HUDEP-2 (cell line): ENCODE measurements around the gene CDH4.

ENCODE experiments used
- DNase-seq, 76 experiments: peaks; one replicate each; lab custom pipeline; 2025; ENCODE audit not compliant: unreplicated experiment in 76 of 76; lab: John Stamatoyannopoulos, UW

CDH4 gene

DNA sequence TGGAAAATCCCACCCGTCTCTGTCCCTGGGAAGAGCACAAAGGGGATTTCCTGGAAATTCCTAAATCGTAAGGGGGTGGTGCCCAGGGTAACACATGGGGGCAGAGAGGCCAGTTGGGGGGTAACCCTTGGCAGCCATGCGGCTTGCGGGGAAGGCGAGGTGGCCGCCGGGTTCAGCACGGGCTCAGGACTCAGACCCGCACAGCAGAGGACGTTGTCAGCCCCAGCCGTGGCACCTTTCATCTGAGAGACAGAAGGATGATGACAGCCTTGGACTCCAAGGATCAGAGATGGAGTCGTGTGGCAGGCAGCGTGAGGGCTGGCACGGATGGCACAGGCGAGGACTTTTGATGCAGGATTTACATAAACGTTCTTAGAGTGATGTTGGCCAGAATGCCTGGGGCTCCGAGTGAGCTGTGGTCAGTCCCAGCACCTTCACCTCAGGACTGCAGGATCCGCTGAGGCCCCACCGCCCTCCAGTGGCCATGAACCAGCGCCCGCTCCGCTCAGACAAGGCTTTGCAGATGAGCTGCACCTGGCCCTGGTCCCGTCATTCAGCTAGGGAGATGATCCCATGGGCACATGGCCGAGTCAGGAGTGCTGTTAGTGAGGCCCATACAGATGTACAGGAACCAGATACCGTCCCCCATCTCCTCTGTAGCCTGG lies 623.3 kb downstream of the CDH4 start:
- no peak for DNase-seq

DNA sequence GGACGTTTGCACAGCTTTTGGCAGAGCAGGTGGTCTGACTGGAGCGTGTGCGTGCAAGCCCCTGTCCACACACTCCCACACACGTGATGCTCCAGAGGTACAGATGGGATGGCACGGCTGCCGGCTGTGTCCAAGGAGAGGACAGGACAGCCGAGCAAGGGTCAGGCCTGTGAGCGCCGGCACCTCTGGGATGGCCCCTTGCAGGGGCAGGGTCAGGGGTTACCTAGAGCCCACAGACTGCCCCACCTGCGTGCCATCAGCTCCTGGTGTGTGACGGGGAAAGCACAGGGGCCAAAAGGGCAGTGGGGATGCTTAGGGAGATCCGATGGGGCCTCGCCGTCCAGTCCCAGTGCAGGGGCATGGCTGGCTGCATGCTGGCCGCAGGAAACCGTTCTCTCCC lies 623.9 kb downstream of the CDH4 start:
- no peak for DNase-seq

DNA sequence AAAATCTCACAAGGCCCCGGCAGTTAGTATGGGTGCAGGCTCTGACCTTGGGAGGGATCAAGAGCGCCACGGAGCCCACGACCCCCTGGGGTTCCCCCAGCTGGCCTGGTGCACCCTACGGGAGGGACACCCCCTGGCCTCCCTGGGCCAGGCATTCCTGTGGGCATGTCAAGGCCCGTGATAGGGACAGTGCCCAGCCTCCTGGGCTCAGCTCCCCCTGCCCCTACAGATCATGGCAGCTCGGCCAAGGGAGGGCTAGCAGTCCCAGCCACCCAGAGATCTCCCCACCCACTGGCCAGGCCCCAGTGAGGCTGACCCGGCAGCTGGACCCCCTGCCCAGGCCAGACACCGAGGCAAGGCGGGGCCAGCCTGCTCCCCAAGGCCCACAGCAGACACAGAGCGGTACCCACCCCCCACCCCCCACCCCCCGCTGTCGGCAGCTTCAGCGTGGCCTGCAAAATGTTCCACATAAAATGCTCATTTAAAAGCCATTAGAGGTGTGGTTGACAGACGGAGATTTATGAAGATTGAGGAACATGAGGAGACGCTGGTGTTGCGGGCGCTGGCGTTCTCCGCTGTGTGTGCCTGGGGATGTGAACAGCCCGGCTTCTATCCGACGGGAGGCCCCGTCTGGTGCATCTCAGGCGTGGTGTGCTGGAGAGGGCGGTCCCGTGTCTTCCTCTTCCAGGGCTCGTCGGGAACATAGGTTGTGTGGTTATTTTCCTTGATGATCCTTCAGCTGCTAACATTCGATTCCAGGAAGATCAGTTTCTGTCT lies 625.1 kb downstream of the CDH4 start:
- DNase-seq, result no peak

DNA sequence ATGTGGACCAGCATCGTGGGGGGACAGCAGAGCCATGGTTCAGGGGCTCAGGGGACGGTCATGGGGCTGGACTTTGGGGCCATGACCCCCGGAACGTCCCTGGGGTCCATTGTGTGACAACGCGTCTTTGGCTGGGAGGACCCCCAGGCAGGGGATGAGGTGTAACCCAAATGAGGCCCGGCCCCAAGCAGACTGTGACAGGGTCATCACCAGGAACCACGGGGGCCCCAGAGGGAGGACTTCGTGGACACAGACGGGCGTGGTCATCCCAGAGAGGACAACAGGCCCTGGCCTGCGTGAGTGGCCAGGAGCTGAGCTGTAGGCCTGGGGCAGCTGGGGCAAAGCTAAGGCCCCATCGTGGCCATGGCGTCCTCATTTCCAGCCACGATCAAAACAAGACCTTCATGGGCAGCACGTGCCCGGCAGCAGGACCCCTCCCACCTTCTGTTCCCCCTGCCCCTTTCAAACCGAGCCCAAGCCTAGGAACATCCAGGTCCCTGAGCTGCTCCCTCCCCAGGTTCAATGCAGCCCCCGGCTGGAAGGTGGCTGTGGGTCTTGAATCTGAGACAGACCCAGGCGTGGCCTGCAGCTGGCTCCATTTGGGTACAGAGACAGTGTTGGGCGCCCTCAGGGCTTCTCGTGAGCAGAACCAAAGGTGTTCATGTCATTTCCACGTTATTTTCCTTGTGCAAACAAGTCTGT lies 625.9 kb downstream of the CDH4 start:
- no peak for DNase-seq

DNA sequence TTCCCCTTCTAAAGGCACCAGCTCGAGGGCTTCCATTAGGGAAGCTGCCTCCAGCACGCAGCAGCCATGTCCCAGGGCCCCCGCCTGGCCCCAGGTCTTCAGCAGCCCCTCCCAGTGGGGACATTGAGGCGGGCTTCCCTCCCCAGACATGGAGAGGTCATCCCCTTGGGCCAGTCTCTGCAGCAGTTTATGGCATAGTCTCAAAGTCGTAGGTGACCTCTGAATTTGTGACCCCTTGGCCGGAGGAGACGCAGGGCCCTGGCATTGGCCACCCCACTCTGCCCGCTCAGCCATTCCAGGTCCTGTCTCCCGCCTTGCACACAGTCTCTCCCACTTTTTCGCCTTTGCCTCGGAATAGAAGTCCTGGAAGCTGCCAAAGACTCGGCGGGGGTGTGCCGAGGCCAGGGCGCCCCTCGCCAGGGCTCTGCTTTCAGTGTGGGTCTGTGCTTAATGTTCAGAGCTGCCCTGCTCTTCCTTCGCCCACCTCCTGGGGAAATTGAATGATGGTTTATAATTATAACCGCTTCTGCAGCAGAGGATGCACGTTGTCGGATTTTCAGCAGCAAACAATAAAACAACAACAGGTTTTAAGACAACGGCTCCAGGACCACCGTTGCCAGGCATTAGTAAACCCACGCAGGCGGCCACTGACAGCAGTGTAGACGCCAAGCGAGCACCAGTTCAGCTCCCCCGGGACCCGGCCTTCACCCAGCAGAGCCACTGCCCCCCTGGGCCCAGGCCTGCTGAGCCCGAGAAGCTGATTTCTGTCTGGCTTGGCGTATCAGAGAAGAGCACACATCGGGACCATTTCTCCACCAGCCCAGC lies 626.6 kb downstream of the CDH4 start:
- DNase-seq, result no peak

DNA sequence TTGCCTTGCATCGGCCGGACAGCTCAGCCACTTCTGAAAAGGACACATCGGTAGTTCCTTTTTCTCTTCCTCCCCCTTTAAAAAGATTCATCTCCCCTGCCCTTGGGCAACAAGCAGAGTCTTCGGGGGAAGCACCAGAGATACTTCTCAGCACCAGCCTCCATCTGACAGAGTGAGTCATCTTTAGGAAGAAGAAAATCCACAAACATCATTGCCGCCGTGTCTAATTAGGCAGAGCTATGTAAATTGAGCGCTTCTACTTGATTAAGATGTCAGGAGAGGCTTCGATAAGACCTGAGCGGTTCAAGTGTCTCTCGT lies 627.2 kb downstream of the CDH4 start:
- no peak for DNase-seq

DNA sequence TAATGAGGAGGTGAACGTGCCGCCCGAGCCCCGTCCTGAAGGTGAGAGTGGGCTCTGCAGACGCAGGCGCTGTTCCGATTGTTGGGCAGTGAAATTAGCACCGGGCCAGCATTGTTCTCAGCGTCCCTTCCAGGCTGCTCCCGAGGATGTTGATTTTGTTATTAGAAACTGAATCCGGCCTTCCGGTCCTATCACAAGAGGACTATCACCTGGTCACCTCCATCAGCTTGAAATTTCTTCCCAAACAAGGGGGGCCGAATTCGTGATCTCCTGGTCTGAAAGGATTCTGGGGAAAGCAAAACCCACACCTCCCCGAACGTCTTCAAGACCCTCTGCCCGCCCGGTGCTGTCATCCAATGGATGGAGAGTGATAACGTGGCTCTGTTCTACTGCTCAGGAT lies 627.6 kb downstream of the CDH4 start:
- DNase-seq, result no peak

DNA sequence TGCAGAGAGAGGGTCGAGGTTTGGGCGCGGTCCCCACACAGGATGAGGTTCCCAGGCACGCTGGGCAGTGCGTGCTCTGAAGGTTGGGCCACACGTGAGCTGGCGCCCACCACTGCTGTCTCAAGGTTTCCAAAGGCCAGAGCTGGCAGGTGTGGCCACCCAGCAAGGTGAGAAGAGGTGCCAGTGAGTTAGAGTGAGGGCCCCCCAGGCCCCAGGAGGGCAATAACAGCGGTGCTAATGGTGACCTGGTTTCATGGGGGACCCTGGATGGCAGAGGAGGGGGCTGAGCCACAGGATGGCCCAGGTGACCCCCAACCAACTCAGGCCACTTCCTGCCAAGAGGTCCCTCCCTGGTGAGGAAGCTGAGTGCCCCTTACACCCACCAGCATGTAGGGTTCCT lies 628.6 kb downstream of the CDH4 start:
- no peak for DNase-seq

DNA sequence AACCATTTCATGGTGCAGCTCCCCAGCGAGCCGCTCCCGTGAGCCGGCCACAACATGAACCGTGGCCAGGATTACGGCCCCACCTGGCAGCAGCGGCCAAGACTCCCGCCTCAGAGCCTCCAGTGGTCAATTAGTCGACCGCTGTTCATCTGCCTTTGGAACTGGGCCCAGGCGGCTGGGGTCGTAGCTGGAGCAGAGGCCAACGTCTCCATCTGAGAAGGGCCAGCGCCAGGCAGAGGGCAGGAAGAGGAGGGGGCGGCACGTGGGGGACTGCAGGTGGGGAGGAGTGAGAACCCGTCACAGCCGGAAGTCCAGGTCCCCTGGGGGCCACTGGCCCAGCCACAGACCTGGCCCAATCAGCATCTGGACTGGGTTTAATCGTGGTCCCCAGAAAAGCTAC lies 629.4 kb downstream of the CDH4 start:
- DNase-seq, result no peak

DNA sequence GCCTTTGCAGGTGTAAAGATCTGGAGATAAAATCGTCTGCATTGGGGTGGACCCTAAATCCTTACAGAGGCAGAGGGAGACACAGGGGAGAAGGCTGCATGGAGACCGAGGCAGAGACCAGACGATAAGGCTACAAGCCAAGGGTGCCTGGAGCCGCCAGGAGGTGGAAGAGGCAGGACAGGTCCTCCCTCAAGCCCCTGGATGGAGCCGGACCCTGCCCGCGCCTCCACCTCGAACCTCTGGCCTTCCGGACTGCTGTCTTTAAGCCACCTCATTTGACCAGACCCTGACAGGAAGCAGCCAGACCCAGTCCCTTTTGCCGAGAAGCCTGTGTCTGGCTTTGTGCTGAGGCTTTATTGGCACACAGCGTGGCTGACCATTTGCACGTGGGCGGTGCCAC lies 629.8 kb downstream of the CDH4 start:
- DNase-seq, result no peak

DNA sequence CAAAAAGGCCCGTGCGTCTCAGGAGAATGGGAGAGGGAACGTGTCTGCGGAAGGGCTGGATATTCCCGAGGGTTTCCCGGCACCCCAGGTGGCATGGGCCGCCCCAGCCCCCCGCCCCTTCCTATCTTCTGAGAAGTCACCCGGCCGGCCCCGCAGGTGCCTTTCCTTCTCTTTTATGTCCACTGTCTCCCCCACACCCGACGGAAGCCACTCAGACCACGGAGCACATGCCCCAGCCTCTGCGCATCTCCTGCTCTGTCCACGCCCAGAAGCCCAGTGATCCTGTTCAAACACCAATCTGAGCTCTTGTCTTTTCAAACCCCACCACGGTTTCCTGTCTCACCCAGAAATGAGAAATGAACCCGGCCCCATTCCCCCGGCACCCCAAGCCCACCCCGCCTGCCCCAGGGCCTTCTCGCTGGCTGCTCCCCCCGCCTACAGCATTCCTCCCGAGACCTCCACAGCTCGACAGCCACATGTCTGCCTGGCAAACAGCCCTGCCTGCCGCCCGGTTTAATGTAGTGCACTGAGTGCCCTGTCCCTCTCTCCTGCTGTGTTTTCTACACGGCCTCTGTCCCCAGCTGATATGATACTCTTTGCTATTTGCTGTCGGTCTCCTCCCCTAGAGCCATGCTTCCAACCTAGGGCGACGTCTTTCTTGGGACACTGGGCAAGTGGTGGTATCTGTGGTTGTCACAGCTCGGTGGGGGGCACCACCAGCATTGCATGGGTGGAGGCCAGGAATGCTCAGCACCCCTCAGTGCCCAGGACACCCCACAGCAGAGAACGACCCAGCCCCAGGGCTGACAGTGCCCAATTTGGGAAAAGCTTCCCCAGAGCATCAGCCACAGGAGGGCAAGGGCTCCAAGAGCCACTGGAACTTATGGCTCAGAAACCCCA lies 630.9 kb downstream of the CDH4 start:
- DNase-seq, result no peak

DNA sequence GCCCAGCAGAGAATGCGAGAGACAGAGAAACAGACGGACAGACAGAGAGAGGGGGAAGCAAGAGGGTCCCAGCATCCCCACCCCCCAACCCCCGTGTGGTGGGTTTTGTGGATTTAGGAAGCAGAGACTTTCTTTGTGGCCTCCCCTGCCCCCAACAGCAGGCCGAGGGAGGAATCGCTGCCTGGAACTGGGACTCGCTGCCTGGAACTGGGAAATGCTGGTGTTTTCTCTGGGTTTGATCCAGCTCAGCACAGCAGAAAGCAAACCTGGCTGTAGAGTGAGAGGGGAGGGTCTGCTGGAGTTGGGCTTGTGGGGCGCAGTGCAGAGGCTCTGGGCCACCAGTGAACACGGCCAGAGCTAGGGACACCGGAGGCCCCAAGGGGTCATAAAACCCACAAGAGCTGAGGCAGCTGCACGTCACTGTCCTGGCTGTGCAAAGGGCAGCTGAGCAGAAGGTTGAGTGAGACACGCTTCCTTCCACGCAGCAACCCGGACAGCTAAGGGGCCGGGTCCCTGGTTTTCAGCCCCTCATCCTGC lies 631.9 kb downstream of the CDH4 start:
- no peak for DNase-seq

DNA sequence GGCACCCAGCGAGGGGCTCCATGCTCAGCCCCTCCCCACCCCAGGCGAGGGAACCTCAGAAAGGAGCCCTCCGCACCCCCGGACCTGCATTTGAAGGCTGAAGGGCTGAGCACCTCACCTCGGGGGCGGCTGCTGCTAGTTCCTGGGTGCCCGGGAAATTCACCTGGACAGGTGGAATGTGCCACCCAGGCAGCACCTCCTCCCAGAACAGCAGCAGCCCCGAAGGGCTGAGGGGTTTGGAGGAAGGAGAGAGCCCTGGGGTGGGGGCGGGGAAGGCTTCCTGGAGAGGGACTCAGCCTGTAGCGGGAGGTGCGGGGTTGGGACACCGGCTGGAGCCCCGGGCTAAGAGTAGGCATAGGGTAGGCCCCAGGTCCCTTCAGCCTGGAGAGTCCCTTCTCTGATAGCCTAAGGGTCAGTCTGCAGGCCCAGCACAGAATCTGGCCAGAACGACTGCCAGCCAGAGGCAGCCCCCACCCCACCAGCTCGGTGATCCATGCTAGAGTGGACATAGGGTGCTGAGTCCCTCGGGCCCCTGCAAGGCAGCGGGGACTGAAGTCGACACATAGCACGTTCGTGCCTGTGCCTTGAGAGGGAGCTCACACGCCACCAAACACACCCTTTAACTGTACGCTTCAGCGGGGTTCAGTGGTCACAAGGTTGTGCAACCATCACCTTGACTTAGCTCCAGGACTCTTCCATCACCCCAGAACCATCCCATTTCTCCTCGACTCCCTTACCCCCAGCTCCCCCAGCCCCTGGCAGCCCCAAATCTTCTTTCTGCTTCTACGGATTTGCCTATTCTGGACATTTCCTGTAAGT lies 632.7 kb downstream of the CDH4 start:
- no peak for DNase-seq

DNA sequence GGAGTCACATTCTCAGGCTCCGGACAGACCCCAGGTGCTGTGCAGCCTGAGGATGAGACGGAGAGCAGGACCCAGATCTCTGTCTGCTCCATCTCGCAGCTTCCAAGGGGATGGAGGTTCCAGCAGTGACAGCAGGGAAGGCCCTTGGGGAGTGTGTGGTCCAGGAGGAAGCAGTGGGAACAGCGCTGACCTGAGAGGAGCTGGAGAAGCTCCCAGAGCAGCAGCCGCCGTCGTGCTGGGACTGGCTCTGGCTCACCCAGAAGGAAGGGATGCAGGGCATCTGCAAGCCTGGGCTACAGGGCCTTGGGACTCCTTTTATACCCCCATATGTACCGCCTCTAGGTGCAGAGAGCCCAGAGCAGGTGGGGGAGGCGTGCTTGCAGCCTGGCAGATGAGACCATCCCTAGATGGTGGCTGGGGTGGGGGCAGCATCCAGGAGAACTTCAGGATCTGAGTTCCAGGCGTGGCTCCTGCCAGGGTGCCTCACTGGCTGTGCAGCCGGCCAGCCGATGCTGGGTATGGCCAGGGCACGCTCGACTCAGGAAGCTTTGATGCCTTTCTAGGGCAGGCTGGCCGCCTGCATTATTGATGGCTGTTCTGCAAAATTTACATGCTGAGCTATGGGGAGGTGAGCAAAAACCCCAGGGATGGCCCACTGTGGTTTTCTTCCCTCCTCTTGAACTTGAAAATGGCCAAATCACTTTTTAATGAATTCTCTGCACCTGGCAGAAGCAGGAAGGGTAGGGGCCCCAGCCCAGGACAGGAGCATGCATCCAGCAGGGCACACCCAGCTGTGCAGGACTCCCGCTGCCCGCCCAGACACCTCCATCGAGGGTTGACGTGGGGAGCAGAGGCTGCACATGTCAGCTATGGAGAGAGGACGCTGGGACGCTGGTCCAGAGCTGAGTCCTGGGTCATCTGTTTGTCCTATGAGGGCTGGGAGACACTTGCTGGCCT lies 634.0 kb downstream of the CDH4 start:
- no peak for DNase-seq

DNA sequence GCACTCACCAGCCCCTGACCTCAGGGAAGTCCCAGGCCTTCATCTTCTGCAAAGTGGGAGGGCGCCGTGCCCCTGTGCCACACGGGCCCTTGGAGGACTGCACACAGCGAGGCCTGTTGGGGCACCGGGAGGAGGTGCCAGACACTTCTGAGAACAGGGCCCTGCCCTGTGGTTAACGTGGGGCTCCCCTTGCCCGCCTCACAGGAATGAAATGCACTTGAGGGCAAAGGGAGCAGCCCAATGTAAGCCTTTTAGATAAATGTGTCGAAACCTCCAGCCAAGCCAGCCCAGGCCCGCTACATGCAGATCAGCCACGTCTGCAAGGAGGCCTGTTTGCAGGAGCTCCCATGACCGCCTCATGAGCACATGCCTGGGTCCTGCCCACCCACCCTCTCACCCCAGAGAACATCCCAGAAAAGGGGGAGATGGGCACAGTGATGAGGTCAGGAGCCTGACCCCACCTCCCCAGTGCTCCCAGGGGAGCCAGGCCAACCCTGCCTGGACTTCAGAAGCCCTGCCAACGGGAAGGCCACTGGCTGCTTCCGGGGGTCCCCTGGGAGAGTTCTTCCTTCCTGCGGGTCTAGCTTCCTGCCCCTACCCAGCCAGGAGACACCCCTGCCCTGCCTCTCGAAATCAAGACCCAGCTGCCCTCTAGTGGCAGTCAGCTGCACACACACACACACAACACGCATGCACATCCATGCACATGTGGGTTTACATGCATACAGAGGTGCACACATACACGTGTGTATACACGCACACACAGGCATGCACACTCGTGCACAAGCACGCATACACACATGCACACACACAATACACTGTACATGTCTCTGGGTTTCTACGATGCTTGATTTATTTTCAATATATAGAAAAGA lies 634.9 kb downstream of the CDH4 start:
- DNase-seq, result peak in 25 of 76 experiments; percentile 2 to 50 (median 14)

DNA sequence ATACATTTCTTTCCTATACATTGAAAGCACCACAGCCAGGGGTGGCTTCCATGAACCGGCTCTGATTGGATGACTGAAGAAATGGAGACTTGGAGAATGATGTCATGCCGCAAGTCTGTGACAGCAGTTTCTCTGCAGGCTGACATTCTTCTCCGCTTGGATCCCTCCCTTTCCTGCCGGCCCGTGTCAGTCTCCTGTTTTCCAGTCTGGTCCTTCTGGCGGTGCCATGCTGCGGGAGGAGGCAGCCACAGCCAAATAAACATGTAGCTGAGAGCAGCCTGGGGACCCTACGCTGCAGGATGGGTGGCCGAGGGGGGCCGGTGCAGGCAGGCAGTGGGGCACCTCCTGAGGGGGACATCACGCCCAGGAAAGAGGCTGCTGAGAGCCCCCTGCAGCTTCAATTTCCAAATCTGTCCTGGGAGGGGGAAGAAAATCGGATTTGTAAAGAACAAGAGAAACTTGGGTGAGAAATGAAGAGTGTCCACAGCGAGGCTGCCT lies 635.6 kb downstream of the CDH4 start:
- DNase-seq, result no peak
